SW 1271 (cell line): Measurements from ENCODE around the gene BAD.

Source experiments
- DNase-seq, 2 experiments: peaks; one replicate each; lab custom pipeline; 2025; lab: John Stamatoyannopoulos, UW

Gene BAD

GRCh38 chr11:64275841-64276240, 8.6 kb downstream of the BAD start:
- DNase-seq: no peak

- no peak for DNase-seq
Observed at GRCh38 chr11:64275031-64275800, 9.2 kb downstream of the BAD start.

DNA sequence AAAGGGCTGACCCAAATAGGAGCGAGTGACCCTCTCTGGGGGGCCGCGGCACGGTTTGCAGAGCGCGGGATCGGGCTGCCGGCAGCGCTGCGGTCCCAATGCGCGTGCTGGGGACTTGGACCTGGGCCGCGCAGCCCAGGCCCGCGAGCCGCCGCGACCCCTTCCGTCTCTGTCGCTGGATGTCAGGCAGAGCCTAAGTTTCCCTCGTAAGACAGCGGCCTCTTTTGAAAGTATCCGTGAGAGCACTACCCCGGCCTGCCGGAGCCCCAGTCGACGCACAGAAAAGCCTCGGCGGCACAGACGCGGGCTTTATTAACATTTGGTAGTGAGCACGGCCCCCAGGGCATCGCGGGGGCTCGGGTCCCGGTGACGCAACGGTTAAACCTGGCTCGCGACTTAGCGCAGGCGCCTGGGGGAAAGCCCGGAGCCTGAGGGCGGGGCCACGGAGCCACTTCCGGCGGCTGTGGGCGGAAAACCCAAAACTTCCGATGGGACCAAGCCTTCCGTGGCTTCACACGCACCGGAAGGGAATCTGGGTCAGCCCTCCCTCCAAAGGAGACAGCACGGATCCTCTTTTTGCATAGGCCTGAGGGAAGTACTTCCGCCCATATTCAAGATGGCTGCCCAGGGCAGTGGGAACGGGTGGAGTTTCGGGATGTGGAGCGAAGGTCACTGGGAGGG, 14.8 kb downstream of the BAD start:
- peak; percentile 98 to 99 for DNase-seq

DNA sequence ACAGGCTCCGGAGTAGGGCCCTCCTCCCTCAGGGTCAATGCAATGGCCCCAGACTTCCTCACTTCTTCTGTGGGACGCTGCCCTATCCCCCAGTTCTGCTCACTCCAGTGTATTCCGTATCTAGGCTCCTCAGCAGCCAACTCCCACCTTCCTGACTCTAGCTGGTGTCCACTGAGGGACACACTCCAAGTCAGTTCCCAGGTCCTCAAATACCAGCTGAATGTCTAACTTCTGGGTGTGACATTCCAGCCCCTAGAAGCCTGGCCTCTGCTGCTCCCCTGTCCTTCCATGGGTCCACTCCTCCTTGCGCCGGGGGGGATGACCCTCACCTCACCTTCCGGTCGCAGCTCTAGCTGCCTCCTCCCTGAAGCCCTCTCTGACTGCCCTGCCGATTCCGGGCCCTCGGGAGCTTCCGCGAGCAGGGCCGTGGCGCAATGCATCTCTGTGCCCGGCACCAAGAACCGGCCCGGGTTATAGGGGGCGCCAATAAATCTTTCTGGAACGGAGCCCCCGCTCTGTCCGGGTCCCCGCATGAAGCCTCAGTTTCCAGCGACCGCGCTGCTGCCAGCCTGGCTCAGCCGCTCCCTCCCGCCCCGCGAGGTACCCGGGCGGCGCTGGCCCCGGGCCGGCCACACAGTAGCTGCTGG, 15.4 kb downstream of the BAD start:
- DNase-seq: peak; percentile 59 to 62

- peak in 1 of 2 experiments; percentile 62 for DNase-seq
Observed at GRCh38 chr11:64268025-64268892, 16.2 kb downstream of the BAD start.

GRCh38 chr11:64267207-64267945, 17.1 kb downstream of the BAD start:
- no peak for DNase-seq

- DNase-seq: no peak
Observed at GRCh38 chr11:64266339-64266738, 18.1 kb downstream of the BAD start.

GRCh38 chr11:64265176-64266160, 19.0 kb downstream of the BAD start:
- no peak for DNase-seq

GRCh38 chr11:64264371-64264852, 20.1 kb downstream of the BAD start:
- DNase-seq: no peak

DNA sequence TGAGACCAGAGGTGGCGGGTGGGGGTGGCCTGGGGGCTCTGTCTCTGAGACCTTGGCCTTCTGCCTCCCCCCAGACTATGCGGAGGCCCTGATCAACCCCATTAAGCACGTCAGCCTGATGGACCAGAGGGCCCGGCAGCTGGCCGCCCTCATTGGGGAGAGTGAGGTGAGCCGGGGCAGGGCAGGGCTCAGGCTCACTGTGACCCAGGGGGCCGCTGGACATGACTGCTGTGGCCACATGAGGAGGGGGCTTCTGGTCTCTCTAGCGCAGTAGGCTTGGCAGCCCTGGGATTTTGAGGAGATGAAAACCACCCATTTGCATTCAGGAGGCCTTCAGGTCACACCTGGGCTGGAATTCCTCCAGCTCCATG, 20.5 kb downstream of the BAD start:
- DNase-seq: no peak

DNA sequence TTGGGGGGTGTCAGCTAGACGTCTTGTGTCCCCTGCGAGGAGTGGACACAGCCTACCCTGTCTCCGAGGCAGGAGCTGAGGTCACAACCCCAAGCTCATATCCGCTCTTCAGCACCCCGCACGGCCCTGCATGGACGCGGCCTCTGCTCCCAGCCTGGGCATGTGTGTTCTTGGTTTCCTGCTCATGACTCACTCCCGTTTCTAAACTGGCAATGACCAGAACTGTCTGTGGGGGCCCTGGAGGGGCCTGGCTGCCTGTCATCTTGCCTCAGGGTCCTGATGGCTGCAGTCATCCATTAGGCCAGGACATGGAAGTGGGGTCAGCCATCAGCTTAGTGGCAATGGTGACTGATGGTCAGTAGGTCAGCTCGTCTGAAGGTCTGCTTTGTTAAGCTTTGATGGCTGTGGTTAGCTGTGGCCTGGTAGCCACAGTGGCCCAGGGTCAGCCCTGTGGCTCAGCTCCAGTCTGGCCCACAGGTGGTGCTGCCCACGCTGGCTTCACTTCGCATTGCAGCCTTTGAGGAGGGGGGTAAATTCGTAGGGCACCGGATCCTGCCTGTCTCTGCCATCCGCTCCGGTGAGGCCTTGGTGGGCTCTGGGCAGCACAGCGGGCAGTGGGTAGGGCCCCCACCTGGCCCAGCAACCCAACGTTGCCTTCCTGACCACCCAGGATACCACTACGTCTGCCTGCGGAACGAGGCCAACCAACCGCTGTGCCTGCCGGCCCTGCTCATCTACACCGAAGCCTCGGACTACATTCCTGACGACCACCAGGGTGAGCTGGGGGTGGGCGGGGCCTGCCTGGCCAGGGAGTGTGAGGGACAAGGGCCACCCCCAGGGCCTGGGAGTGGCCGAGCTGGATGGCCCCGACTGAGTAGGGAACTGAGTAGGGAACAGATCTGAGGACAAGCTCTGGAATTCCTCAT, 21.2 kb downstream of the BAD start:
- DNase-seq: no peak

DNA sequence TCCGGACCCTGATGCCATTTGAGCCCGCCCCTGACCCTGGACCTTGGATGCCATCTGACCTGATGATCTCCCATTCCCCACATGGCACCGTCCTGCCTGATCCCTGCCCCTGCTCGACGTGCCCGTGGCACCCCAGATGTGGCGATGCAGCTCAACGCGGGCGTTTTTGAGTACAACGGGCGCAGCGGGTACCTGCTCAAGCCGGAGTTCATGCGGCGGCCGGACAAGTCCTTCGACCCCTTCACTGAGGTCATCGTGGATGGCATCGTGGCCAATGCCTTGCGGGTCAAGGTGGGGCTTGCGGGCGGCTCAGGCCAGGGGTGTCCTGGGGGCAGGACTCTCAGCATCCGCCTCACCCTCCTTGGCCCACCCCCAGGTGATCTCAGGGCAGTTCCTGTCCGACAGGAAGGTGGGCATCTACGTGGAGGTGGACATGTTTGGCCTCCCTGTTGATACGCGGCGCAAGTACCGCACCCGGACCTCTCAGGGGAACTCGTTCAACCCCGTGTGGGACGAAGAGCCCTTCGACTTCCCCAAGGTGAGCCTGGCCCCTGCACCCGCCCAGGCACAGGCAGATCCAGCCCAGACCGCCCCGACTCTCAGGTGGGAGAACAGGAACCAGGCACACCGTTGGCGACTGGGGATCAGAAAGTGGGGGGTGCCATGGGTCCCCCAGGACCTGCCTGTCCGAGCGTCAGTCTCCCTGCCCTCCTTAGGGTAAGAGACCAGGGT, 22.0 kb downstream of the BAD start:
- no peak for DNase-seq

GRCh38 chr11:64261556-64262080, 22.8 kb downstream of the BAD start:
- no peak for DNase-seq

DNA sequence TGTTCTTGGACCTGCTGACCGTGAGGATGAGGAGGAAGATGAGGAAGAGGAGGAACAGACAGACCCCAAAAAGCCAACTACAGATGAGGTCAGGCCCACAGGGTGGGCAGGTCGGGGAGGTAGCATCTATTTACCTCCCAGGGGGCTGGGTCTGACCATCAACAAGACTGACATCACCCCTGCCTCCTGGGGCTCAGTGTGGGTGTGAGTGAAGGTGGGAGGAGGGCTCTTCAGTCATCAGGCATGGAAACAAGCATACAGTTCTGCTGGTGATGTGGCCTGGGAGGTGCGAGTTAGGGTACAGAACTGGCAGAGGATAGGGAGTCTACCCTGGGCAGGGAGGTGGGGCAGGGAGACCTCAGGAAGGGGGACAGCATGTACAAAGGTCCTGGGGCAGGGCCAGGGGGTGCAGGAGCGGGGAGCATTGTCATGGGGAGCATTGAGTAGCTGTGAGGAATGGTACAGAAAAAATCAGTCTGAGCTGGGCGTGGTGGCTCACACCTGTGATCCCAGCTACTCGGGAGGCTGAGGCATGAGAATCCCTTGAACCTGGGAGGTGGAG, 24.2 kb downstream of the BAD start:
- no peak for DNase-seq

GRCh38 chr11:64259533-64260067, 24.9 kb downstream of the BAD start:
- DNase-seq: no peak

DNA sequence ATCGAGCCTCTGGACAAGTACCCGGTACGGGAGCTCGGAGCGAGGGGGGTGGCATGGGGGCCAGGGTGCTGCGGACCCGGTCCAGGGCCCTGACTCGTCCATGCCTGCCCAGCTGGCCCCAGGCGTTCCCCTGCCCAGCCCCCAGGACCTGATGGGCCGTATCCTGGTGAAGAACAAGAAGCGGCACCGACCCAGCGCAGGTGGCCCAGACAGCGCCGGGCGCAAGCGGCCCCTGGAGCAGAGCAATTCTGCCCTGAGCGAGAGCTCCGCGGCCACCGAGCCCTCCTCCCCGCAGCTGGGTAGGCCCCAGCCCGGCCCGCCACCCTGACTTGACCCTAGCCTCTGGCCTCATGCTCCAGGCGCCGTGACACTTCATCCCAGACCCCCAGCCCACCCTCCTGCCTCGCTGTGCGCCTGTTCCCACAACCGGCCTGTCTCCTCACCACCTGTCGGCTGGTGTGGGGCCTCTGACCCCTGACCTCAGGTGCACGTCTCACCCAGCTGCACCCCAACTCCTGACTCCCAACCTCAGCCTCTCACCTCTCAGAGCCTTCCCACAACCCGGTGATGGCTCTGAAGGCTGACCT, 25.4 kb downstream of the BAD start:
- DNase-seq: no peak

GRCh38 chr11:64258356-64258755, 26.1 kb downstream of the BAD start:
- no peak for DNase-seq
